Right cardiac atrium (tissue), 5 donors: ENCODE results near the gene TENT5A. TPM values are rescaled to one million over a fixed set of nuclear protein-coding genes. Genes with fewer than 3 reads are reported as not detected.
A peak's percentile ranks its signal among the peaks of the same experiment; 100 is the strongest.
"Not testable (repeated sequence)": the region's sequence is repeated elsewhere in the genome, so short reads cannot be mapped to it uniquely, and the experiment has no call there.

Experiments
- ATAC-seq, 2 donors: fragments of 200-7000 bp; cut with Tn5 transposase; one replicate each; pipeline versions ENCODE4 v1.8.0 to v1.9.1; 2020; ENCODE audit warnings: moderate library complexity in 2 of 2, mild to moderate bottlenecking in 1 of 2
- DNase-seq, 3 donors: peaks; one replicate each; pipeline ENCODE4 v3.0.0-alpha.2; 2020
- H3K27ac ChIP-seq: one replicate; pipeline ENCODE4 v1.5.1; 2013; ENCODE audit warnings: mild to moderate bottlenecking, low read length, control low read depth, moderate library complexity
- H3K27me3 ChIP-seq: one replicate; pipeline ENCODE4 v1.6.1; 2013; ENCODE audit not compliant: control insufficient read depth, insufficient read depth
- H3K4me1 ChIP-seq: one replicate; pipeline ENCODE4 v1.6.1; 2013; ENCODE audit warnings: low read length; ENCODE audit not compliant: control insufficient read depth, insufficient read depth
- H3K4me3 ChIP-seq: one replicate; pipeline ENCODE4 v1.5.1; 2013; ENCODE audit warnings: low read length, control low read depth
- H3K9me3 ChIP-seq: one replicate; pipeline ENCODE4 v1.6.1; 2013; ENCODE audit warnings: low read length; ENCODE audit not compliant: control insufficient read depth
- WGBS: extraction: QIAGEN DNeasy Blood & Tissue Kit; methylation state at CpG from one replicate; pipeline ENCODE4 v1.1.7; 2013; 5-methylcytosine and 5-hydroxymethylcytosine counted together
- intact Hi-C, 4 donors: fragments of 100-400 bp; cut with DNase I; formaldehyde crosslinking; loops; one replicate each; pipeline versions ENCODE4 v1.11.0 to v1.14.0; 2022 to 2023
- polyA plus RNA-seq: library from polyadenylated mRNA; stranded (reverse); fragments of 200-250 nt; gene quantifications from one replicate; pipeline ENCODE4 v1.2.3, GENCODE V29; 2013
- total RNA-seq, 4 donors: library from RNA; stranded (reverse); fragmentation: NEBNext Ultra II Directional; extraction: Animal tissue kit (Norgen Biotek cat#: 25700); gene quantifications; one replicate each; pipeline ENCODE4 v1.2.1, GENCODE V29; 2021
- donor health status: healthy with polysubstance abuse.
- donor health status: DM: no; HTN: yes; CAD: no.
- donor health status: DM: no; HTN: no; CAD: no.
- donor health status: DM: no; HTN: yes; CAD: no; lungs with severe emphysema.
- donor health status: DM: yes; HTN: yes; CAD: no.

Gene TENT5A
- total and polyA plus RNA-seq, 5 donors: 14.6 to 38.2 (median 34.5) TPM

GRCh38 chr6:81750681-81751387 is 1.6 kb downstream of the TENT5A start:
- Histone ChIP-seq H3K4me1 (no peaks in the 10 kb centered on the region), H3K27me3 (no peaks in the 10 kb centered on the region), H3K9me3 (no peaks in the 10 kb centered on the region), H3K4me3 (peak overlapping the region; percentile 98), H3K27ac (peak overlapping the region; percentile 98)
- WGBS: 23% methylated on average over 12 of the region's 12 CpGs
- DNase-seq: peak in 1 of 3 donors; percentile 21
- no peak for ATAC-seq
- intact Hi-C loops: loop anchor here in 3 of 4 donors (5.0 to 10.0 kb wide), 6 partner anchors 144 to 1146 kb away; no protein-coding TSS in a partner anchor

DNA sequence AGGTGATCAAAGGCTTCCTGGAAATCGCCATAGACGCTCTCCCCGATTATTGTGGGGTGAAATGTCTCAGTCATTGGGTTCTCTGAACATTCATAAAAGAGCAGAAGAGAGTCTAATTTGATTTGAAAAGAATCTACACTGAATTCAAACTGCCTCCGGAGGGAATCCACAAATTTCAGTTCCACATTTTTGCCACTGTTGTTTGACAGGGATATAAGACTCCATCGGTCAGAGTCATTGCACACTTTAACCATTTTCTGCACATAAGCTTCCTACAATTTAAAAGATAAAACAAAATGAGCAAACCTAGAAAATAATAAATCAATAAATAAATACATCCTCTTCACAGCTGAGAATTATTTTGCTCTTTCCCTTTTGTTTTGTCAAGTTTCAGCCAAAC is 2.3 kb downstream of the TENT5A start:
- H3K9me3 ChIP-seq: no peaks in the 10 kb centered on the region
- H3K4me3 ChIP-seq: peak overlapping the region; percentile 98
- H3K4me1 ChIP-seq: no peaks in the 10 kb centered on the region
- peak overlapping the region; percentile 78 for H3K27ac ChIP-seq
- WGBS: 15% methylated on average over 5 of the region's 5 CpGs
- DNase-seq: no peak
- intact Hi-C loops: loop anchor here in 3 of 4 donors (5.0 to 10.0 kb wide), 6 partner anchors 145 to 1145 kb away; no protein-coding TSS in a partner anchor
- no peak for ATAC-seq
- no peaks in the 10 kb centered on the region for H3K27me3 ChIP-seq

- H3K4me3 ChIP-seq: peak overlapping the region; percentile 98
- no peaks in the 10 kb centered on the region for H3K27me3 ChIP-seq
- intact Hi-C loops: loop anchor here in 3 of 4 donors (5.0 to 10.0 kb wide), 6 partner anchors 145 to 1145 kb away; no protein-coding TSS in a partner anchor
- no peaks in the 10 kb centered on the region for H3K9me3 ChIP-seq
- no peaks in the 10 kb centered on the region for H3K4me1 ChIP-seq
- H3K27ac ChIP-seq: peak overlapping the region; percentile 78
- DNase-seq: no peak
- WGBS: 24% methylated on average over 5 of the region's 5 CpGs
- peak; percentile 1 to 5 for ATAC-seq
Observed at GRCh38 chr6:81749707-81750106, 2.8 kb downstream of the TENT5A start.

DNA sequence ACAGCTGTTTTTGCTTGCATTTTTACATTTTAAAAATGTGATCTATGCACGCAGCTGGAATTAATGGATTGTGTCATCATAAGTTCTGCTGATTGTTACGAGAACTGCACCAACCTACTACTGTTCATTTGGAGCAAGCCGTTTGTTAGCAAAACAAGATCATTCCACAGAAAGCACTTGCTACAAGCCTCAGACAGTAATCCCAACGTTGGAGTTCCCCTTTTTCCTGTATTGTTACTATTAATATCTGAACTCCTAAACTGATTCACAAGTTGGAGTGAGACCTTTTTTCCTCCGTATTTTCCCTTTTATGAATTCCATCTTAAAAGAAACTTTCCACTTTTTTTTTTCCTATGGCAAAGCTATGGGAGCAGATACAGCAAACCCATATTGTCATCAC is 3.5 kb downstream of the TENT5A start:
- Histone ChIP-seq H3K4me1 (no peaks in the 10 kb centered on the region), H3K4me3 (peak overlapping the region; percentile 98), H3K9me3 (no peaks in the 10 kb centered on the region), H3K27me3 (no peaks in the 10 kb centered on the region), H3K27ac (no peak overlapping the region)
- ATAC-seq: no peak
- WGBS: 8% methylated on average over 5 of the region's 5 CpGs
- no peak for DNase-seq
- intact Hi-C loops: no loop called here

- DNase-seq (no peak), ATAC-seq (no peak)
- Histone ChIP-seq H3K9me3 (no peaks in the 10 kb centered on the region), H3K27me3 (no peaks in the 10 kb centered on the region), H3K4me3 (peak overlapping the region; percentile 9), H3K4me1 (no peaks in the 10 kb centered on the region), H3K27ac (peak overlapping the region; percentile 36)
- 37% methylated on average over 4 of the region's 4 CpGs for WGBS
- intact Hi-C loops: no loop called here
Observed at GRCh38 chr6:81747327-81747726, 5.2 kb downstream of the TENT5A start.

DNA sequence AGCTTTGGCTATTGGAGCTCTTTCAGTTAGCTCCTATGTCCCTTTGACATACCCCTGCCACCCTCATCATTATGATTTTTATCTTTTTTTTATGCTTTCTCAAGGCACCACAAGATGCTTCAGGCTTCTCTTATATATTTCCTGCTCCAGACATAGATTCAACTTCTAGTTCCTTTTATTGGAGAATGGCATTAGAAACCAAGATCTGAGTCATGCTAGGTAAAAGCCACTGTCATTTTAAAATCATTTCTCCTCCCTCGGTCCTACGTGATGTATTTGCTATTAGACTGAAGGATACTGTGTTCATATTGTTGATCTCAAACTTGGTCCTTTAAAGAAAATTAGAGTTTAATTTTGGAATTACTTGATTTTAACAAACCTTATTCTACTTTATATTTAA is 8.3 kb downstream of the TENT5A start:
- H3K4me3 ChIP-seq: no peak overlapping the region
- H3K4me1 ChIP-seq: no peaks in the 10 kb centered on the region
- no peak for DNase-seq
- H3K9me3 ChIP-seq: no peaks in the 10 kb centered on the region
- intact Hi-C loops: no loop called here
- no peak for ATAC-seq
- 51% methylated on average over 2 of the region's 2 CpGs for WGBS
- H3K27ac ChIP-seq: no peak overlapping the region
- no peaks in the 10 kb centered on the region for H3K27me3 ChIP-seq

DNA sequence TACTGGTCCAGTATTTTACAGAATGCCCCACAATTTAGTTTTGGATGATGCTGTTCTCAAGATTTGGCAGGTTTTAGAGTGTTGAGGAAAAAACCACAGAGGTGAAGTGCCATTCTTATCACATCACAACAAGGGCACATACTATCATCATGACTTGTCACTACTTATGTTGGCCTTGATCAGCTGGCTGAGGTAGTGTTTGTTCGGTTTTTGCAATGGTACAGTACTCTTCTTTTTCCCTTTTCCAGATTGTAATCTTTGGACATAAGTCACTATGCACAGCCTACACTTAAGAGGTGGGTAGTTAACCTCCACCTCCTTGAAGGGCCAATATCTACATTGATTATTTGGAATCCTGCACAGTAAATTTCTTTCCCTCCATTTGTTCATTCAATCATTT is 8.8 kb downstream of the TENT5A start:
- H3K4me3 ChIP-seq: no peak overlapping the region
- H3K9me3 ChIP-seq: no peaks in the 10 kb centered on the region
- H3K27ac ChIP-seq: no peak overlapping the region
- H3K4me1 ChIP-seq: no peaks in the 10 kb centered on the region
- intact Hi-C loops: no loop called here
- ATAC-seq: peak in 1 of 2 donors; percentile 23
- H3K27me3 ChIP-seq: no peaks in the 10 kb centered on the region
- no peak for DNase-seq
- WGBS: 53% methylated on average over 1 of the region's 1 CpG

DNA sequence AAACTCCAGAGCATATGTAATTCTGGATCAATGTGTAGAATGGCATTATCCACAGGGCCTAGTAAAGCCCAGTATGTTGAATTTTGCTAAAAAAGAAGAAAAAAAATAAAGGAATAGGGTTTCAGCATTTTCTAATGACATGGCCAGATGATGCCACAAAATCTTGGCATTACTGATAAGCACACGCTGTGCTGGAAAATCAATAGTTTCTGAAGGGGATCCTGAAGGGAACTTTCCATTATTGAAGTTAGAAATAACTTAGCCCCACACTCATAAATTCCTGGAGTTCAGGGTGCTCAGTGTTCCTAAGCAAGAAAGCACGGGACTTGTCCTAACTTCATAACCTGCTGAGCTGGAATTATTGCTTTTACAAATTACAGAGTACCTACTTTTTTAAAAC is 10.8 kb downstream of the TENT5A start:
- whole genome bisulfite sequencing: 76% methylated on average over 2 of the region's 2 CpGs
- ATAC-seq: no peak
- no peaks in the 10 kb centered on the region for H3K9me3 ChIP-seq
- no peak overlapping the region for H3K27ac ChIP-seq
- intact Hi-C loops: no loop called here
- H3K4me1 ChIP-seq: no peaks in the 10 kb centered on the region
- no peak overlapping the region for H3K4me3 ChIP-seq
- DNase-seq: no peak
- H3K27me3 ChIP-seq: no peaks in the 10 kb centered on the region

DNA sequence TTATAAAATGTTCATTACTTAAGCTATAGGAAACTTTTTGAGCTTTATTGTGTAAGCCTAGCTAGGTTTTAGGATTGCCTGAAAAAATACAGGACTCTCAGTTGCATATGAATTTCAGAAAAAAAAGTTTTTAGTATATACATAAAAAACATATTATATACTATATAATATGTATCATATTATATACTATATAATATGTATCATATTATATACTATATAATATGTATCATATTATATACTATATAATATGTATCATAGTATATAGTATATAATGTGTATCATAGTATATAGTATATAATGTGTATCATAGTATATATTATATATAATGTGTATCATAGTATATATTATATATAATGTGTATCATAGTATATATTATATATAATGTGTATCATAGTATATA is 11.9 kb downstream of the TENT5A start:
- H3K4me1 ChIP-seq, H3K9me3 ChIP-seq, ATAC-seq, H3K27me3 ChIP-seq, H3K4me3 ChIP-seq, H3K27ac ChIP-seq, intact Hi-C loops, DNase-seq: not testable (repeated sequence)

GRCh38 chr6:81739230-81740195 is 13.0 kb downstream of the TENT5A start:
- intact Hi-C loops: loop anchor here in 1 of 4 donors (10.0 kb wide), 1 partner anchor 65 kb away; no protein-coding TSS in a partner anchor
- Histone ChIP-seq H3K4me1 (no peaks in the 10 kb centered on the region), H3K27me3 (no peaks in the 10 kb centered on the region), H3K9me3 (no peaks in the 10 kb centered on the region), H3K27ac (no peak overlapping the region), H3K4me3 (no peak overlapping the region)
- no peak for ATAC-seq
- DNase-seq: no peak
- 87% methylated on average over 6 of the region's 6 CpGs for WGBS

DNA sequence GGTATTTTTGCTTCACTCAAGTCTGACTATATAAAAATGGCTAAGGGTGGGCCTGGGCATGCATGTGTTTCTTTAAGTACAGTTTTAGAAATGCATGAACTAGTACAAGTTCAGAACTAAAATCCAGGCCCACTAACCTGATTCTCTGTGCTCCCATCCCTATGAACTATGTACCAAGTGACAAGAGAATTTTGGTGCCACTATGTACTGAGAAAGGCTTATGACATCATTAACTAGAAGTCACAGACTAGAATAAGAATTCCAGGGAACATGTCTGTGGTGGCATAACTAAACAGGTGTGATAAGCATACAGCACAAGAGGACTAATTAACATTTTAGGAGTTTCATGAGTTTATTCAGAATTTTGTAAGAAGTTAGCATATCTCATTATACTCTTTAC is 16.1 kb downstream of the TENT5A start:
- Histone ChIP-seq H3K4me3 (no peak overlapping the region), H3K4me1 (peaks cover 3% of the 10 kb centered on the region), H3K27me3 (no peaks in the 10 kb centered on the region), H3K27ac (no peak overlapping the region), H3K9me3 (no peaks in the 10 kb centered on the region)
- intact Hi-C loops: loop anchor here in 1 of 4 donors (10.0 kb wide), 1 partner anchor 62 kb away; no protein-coding TSS in a partner anchor
- no peak for ATAC-seq
- DNase-seq: no peak
